OCI-LY3 (cell line): Measurements from ENCODE around the gene EPHA3.
A peak's percentile ranks its signal among the peaks of the same experiment; 100 is the strongest.

Experiments used
- H2AFZ ChIP-seq: fragments of 200-600, 300-600 bp; shearing (Covaris generic); 2 replicates; pipeline ENCODE4 v1.6.0; 2014; ENCODE audit warnings: antibody characterized with exemption, low read depth, low read length
- H3K27ac ChIP-seq: fragments of 200-600, 300-600 bp; sonication (generic); 2 replicates; pipeline ENCODE4 v1.5.1; 2014; ENCODE audit warnings: mild to moderate bottlenecking, low read length, moderate library complexity, mixed read lengths
- H3K27me3 ChIP-seq: fragments of 200-600, 300-600 bp; sonication (generic); 2 replicates; pipeline ENCODE4 v1.6.1; 2014; ENCODE audit warnings: low read depth, low read length, mixed read lengths
- H3K36me3 ChIP-seq: fragments of 200-600, 300-600 bp; sonication (generic); replicated peaks from 2 replicates; pipeline ENCODE3; 2014; ENCODE audit warnings: low read depth, low read length, mixed read lengths
- H3K4me1 ChIP-seq: fragments of 300-600, 200-600 bp; sonication (generic); 2 replicates; pipeline ENCODE4 v1.6.1; 2014; ENCODE audit warnings: low read length, mixed read lengths
- H3K4me2 ChIP-seq: fragments of 200-600, 300-600 bp; sonication (generic); 2 replicates; pipeline ENCODE4 v1.6.1; 2014; ENCODE audit warnings: low read length, mixed read lengths
- H3K4me3 ChIP-seq: fragments of 300-600, 200-600 bp; sonication (generic); 2 replicates; pipeline ENCODE4 v1.5.1; 2014; ENCODE audit warnings: antibody characterized with exemption, mild to moderate bottlenecking, low read length, moderate library complexity
- H3K79me2 ChIP-seq: fragments of 300-600, 200-600 bp; shearing (Covaris generic); 2 replicates; pipeline ENCODE4 v1.6.1; 2014; ENCODE audit warnings: mild to moderate bottlenecking, low read length, mixed read lengths
- H3K9ac ChIP-seq: fragments of 300-600, 200-600 bp; shearing (Covaris generic); 2 replicates; pipeline ENCODE4 v1.6.0; 2014; ENCODE audit warnings: mild to moderate bottlenecking, low read length, moderate library complexity
- H3K9me3 ChIP-seq: fragments of 200-600, 300-600 bp; shearing (Covaris generic); 2 replicates; pipeline ENCODE4 v1.6.1; 2014; ENCODE audit warnings: low read length, mixed read lengths; ENCODE audit not compliant: insufficient read depth
- H4K20me1 ChIP-seq: fragments of 200-600, 300-600 bp; sonication (generic); 2 replicates; pipeline ENCODE4 v1.6.1; 2016; ENCODE audit warnings: low read length, mixed read lengths; ENCODE audit not compliant: insufficient read depth
- EZH2phosphoT487 ChIP-seq: fragments of 200-600 bp; shearing (Covaris generic); IDR thresholded peaks from 2 replicates; pipeline ENCODE4 v1.6.1; 2018; ENCODE audit warnings: antibody characterized with exemption, mixed run types, low read depth
- TF ChIP-seq, protein P1 (sequence below): fragments of 200-600, 300-600 bp; sonication (generic); IDR thresholded peaks from 2 replicates; pipeline ENCODE4 v1.5.1; 2014; ENCODE audit warnings: antibody characterized with exemption, low read length, low read depth

EPHA3 gene

DNA sequence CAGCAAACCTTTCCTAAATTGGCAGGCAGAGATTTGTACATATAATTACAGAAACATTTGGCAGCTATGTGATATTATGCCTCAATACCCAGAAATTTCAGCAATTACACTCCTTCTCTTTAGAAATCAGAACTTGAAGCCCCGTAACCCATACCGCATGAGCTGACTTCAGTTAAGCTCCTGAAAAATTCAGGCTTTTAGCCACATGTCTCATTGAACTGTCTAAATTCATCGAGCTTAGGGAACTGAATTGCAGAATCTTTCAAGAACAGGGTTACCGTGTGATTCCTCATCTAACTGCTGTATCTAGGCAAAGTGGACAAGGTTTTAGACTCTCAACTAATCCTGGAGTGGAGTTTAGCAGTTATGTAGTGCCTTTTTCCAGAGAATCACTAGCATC is 333.0 kb downstream of the EPHA3 start:
- Histone ChIP-seq H3K9me3 (no peaks in the 10 kb centered on the region), H3K9ac (no peak overlapping the region), H3K79me2 (no peaks in the 10 kb centered on the region), H3K4me2 (no peak overlapping the region), H3K36me3 (no peaks in the 10 kb centered on the region), H3K27me3 (no peaks in the 10 kb centered on the region), H3K4me3 (no peak overlapping the region), H3K4me1 (peaks cover 18% of the 10 kb centered on the region), H2AFZ (no peak overlapping the region), H4K20me1 (no peaks in the 10 kb centered on the region), H3K27ac (no peak overlapping the region)
- no peak for TF ChIP-seq EZH2phosphoT487
- TF ChIP-seq, protein P1, sequence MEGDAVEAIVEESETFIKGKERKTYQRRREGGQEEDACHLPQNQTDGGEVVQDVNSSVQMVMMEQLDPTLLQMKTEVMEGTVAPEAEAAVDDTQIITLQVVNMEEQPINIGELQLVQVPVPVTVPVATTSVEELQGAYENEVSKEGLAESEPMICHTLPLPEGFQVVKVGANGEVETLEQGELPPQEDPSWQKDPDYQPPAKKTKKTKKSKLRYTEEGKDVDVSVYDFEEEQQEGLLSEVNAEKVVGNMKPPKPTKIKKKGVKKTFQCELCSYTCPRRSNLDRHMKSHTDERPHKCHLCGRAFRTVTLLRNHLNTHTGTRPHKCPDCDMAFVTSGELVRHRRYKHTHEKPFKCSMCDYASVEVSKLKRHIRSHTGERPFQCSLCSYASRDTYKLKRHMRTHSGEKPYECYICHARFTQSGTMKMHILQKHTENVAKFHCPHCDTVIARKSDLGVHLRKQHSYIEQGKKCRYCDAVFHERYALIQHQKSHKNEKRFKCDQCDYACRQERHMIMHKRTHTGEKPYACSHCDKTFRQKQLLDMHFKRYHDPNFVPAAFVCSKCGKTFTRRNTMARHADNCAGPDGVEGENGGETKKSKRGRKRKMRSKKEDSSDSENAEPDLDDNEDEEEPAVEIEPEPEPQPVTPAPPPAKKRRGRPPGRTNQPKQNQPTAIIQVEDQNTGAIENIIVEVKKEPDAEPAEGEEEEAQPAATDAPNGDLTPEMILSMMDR = no peak

- no peaks in the 10 kb centered on the region for H3K36me3 ChIP-seq
- H3K27ac ChIP-seq = no peak overlapping the region
- H3K4me2 ChIP-seq = no peak overlapping the region
- H3K9ac ChIP-seq = no peak overlapping the region
- no peaks in the 10 kb centered on the region for H3K9me3 ChIP-seq
- H3K4me1 ChIP-seq = peaks cover 24% of the 10 kb centered on the region
- no peak overlapping the region for H3K4me3 ChIP-seq
- TF ChIP-seq EZH2phosphoT487 = no peak
- TF ChIP-seq, protein P1 = no peak
- no peaks in the 10 kb centered on the region for H3K27me3 ChIP-seq
- no peaks in the 10 kb centered on the region for H4K20me1 ChIP-seq
- H3K79me2 ChIP-seq = no peaks in the 10 kb centered on the region
- no peak overlapping the region for H2AFZ ChIP-seq
These were observed 333.7 kb downstream of the EPHA3 start for GRCh38 chr3:89441141-89441540.

- no peak for TF ChIP-seq EZH2phosphoT487
- TF ChIP-seq, protein P1 = no peak
- H2AFZ ChIP-seq = peak overlapping the region; percentile 41; the same call in 1 of the 2 replicates
- peak overlapping the region; percentile 66 for H3K27ac ChIP-seq
- no peaks in the 10 kb centered on the region for H3K9me3 ChIP-seq
- no peak overlapping the region; the same call in 1 of the 2 replicates for H3K9ac ChIP-seq
- H3K4me2 ChIP-seq = peak overlapping the region; percentile 43
- H3K27me3 ChIP-seq = no peaks in the 10 kb centered on the region
- H4K20me1 ChIP-seq = no peaks in the 10 kb centered on the region
- H3K4me3 ChIP-seq = peak overlapping the region; percentile 16
- no peaks in the 10 kb centered on the region for H3K79me2 ChIP-seq
- peaks cover 25% of the 10 kb centered on the region for H3K4me1 ChIP-seq
- H3K36me3 ChIP-seq = no peaks in the 10 kb centered on the region
These were observed 339.2 kb downstream of the EPHA3 start for GRCh38 chr3:89446593-89446992.

- H3K27ac ChIP-seq = peak overlapping the region; percentile 66
- H3K4me1 ChIP-seq = peaks cover 22% of the 10 kb centered on the region
- no peaks in the 10 kb centered on the region for H4K20me1 ChIP-seq
- H3K36me3 ChIP-seq = no peaks in the 10 kb centered on the region
- H3K9me3 ChIP-seq = no peaks in the 10 kb centered on the region
- H3K4me3 ChIP-seq = peak overlapping the region; percentile 3; the same call in 1 of the 2 replicates
- H3K9ac ChIP-seq = no peak overlapping the region
- TF ChIP-seq EZH2phosphoT487 = no peak
- TF ChIP-seq, protein P1 = no peak
- 0 out of 2 replicates have a peak overlapping the region, but pooled peaks have one; percentile 1 for H2AFZ ChIP-seq
- H3K79me2 ChIP-seq = no peaks in the 10 kb centered on the region
- no peaks in the 10 kb centered on the region for H3K27me3 ChIP-seq
- peak overlapping the region; percentile 43 for H3K4me2 ChIP-seq
These were observed 339.8 kb downstream of the EPHA3 start for GRCh38 chr3:89447243-89447642.
